ENCODE results near the gene TUT7.
"Not testable (repeated sequence)": the region's sequence is repeated elsewhere in the genome, so short reads cannot be mapped to it uniquely, and the experiment has no call there.

Gene TUT7

GRCh38 chr9:86304236-86304730, 49.9 kb downstream of the TUT7 start:
- no peak for DNase-seq (ENCODE audit: low read depth)

GRCh38 chr9:86303316-86303975, 50.8 kb downstream of the TUT7 start:
- no peak for DNase-seq (ENCODE audit: low read depth)

GRCh38 chr9:86301686-86302085, 52.5 kb downstream of the TUT7 start:
- no peak for DNase-seq (ENCODE audit: low read depth)

- no peak for DNase-seq (ENCODE audit: low read depth)
These were observed 53.5 kb downstream of the TUT7 start for GRCh38 chr9:86300701-86301100.

- no peak for DNase-seq (ENCODE audit: low read depth)
These were observed 55.3 kb downstream of the TUT7 start for GRCh38 chr9:86298873-86299272.

GRCh38 chr9:86290341-86290740, 63.9 kb downstream of the TUT7 start:
- not testable (repeated sequence) for DNase-seq (ENCODE audit: low read depth)

GRCh38 chr9:86288499-86289198, 65.6 kb downstream of the TUT7 start:
- DNase-seq (ENCODE audit: low read depth): no peak

GRCh38 chr9:86287013-86287412, 67.2 kb downstream of the TUT7 start:
- DNase-seq (ENCODE audit: low read depth): no peak

GRCh38 chr9:86286278-86286677, 67.9 kb downstream of the TUT7 start:
- DNase-seq (ENCODE audit: low read depth): no peak

GRCh38 chr9:86285261-86285660, 68.9 kb downstream of the TUT7 start:
- no peak for DNase-seq (ENCODE audit: low read depth)

GRCh38 chr9:86282979-86283535, 71.2 kb downstream of the TUT7 start:
- no peak for DNase-seq (ENCODE audit: low read depth)

GRCh38 chr9:86282077-86282978, 71.9 kb downstream of the TUT7 start, which contains the start of gene ISCA1:
ISCA1 (minus strand) TSS chr9:86282538; CDS start chr9:86282458, 80 bp downstream.
- DNase-seq (ENCODE audit: low read depth): peak; percentile 97

- no peak for DNase-seq (ENCODE audit: low read depth)
These were observed 72.6 kb downstream of the TUT7 start for GRCh38 chr9:86281593-86282076.

- DNase-seq (ENCODE audit: low read depth): no peak
These were observed 73.6 kb downstream of the TUT7 start for GRCh38 chr9:86280580-86280979.

- no peak for DNase-seq (ENCODE audit: low read depth)
These were observed 74.4 kb downstream of the TUT7 start for GRCh38 chr9:86279839-86280238.

GRCh38 chr9:86277072-86277471, 77.1 kb downstream of the TUT7 start:
- no peak for DNase-seq (ENCODE audit: low read depth)

- no peak for DNase-seq (ENCODE audit: low read depth)
These were observed 78.2 kb downstream of the TUT7 start for GRCh38 chr9:86275962-86276361.

- DNase-seq (ENCODE audit: low read depth): no peak
These were observed 79.2 kb downstream of the TUT7 start for GRCh38 chr9:86274821-86275643.

GRCh38 chr9:86272221-86272620, 82.0 kb downstream of the TUT7 start:
- DNase-seq (ENCODE audit: low read depth): no peak

GRCh38 chr9:86263876-86264275, 90.3 kb downstream of the TUT7 start:
- DNase-seq (ENCODE audit: low read depth): no peak

GRCh38 chr9:86262492-86262891, 91.7 kb downstream of the TUT7 start:
- no peak for DNase-seq (ENCODE audit: low read depth)

Measured in stimulated activated CD8-positive, alpha-beta memory T cell treated with anti-CD3 and anti-CD28 coated beads, Interleukin-12 subunit alpha, Interleukin-12 subunit beta, amount 100 ng/mL, for 4 hours (primary cell).